Measurements from ENCODE around the gene TNIP1. TPM values are rescaled to one million over a fixed set of nuclear protein-coding genes. Genes with fewer than 3 reads are reported as not detected.
A peak's percentile ranks its signal among the peaks of the same experiment; 100 is the strongest.

Gene TNIP1
- total RNA-seq, 1 donor from 2014 or later, result 58.7 TPM

- DNase-seq (ENCODE audit: low spot score), result no peak
Observed at GRCh38 chr5:151023651-151024050, 57.2 kb downstream of the TNIP1 start.

GRCh38 chr5:151023047-151023615 is 57.7 kb downstream of the TNIP1 start:
- no peak for DNase-seq (ENCODE audit: low spot score)

- DNase-seq (ENCODE audit: low spot score), result no peak
Observed at GRCh38 chr5:151022511-151023018, 58.3 kb downstream of the TNIP1 start.

- DNase-seq (ENCODE audit: low spot score), result no peak
Observed at GRCh38 chr5:151021746-151022145, 59.1 kb downstream of the TNIP1 start.

GRCh38 chr5:151020304-151021110 is 60.3 kb downstream of the TNIP1 start, which contains the start of gene GPX3:
TSS of gene GPX3 (plus strand) at chr5:151020591. CDS start at chr5:151020655, 64 bp downstream.
- peak; percentile 66 for DNase-seq (ENCODE audit: low spot score)

GRCh38 chr5:151019331-151019730 is 61.5 kb downstream of the TNIP1 start:
- DNase-seq (ENCODE audit: low spot score), result no peak

GRCh38 chr5:151018846-151019245 is 62.0 kb downstream of the TNIP1 start:
- no peak for DNase-seq (ENCODE audit: low spot score)

GRCh38 chr5:151017897-151018296 is 62.9 kb downstream of the TNIP1 start:
- no peak for DNase-seq (ENCODE audit: low spot score)

- no peak for DNase-seq (ENCODE audit: low spot score)
Observed at GRCh38 chr5:151016700-151017099, 64.1 kb downstream of the TNIP1 start.

GRCh38 chr5:151015974-151016587 is 64.8 kb downstream of the TNIP1 start:
- no peak for DNase-seq (ENCODE audit: low spot score)

- no peak for DNase-seq (ENCODE audit: low spot score)
Observed at GRCh38 chr5:151014680-151015343, 66.0 kb downstream of the TNIP1 start.

- no peak for DNase-seq (ENCODE audit: low spot score)
Observed at GRCh38 chr5:151012862-151013261, 68.0 kb downstream of the TNIP1 start.

GRCh38 chr5:151008906-151009305 is 71.9 kb downstream of the TNIP1 start:
- no peak for DNase-seq (ENCODE audit: low spot score)

GRCh38 chr5:151008210-151008491 is 72.7 kb downstream of the TNIP1 start:
- no peak for DNase-seq (ENCODE audit: low spot score)

- DNase-seq (ENCODE audit: low spot score), result peak; percentile 40
Observed at GRCh38 chr5:151007430-151008209, 73.2 kb downstream of the TNIP1 start.

GRCh38 chr5:151006704-151007334 is 74.0 kb downstream of the TNIP1 start:
- no peak for DNase-seq (ENCODE audit: low spot score)

- DNase-seq (ENCODE audit: low spot score), result peak; percentile 65
Observed at GRCh38 chr5:151005950-151006576, 74.8 kb downstream of the TNIP1 start.

GRCh38 chr5:151005187-151005949 is 75.5 kb downstream of the TNIP1 start:
- no peak for DNase-seq (ENCODE audit: low spot score)

GRCh38 chr5:151004499-151004898 is 76.3 kb downstream of the TNIP1 start:
- no peak for DNase-seq (ENCODE audit: low spot score)

GRCh38 chr5:151003503-151003860 is 77.4 kb downstream of the TNIP1 start:
- no peak for DNase-seq (ENCODE audit: low spot score)
